ENCODE data around the gene COL25A1.
"Not testable (repeated sequence)": the region's sequence is repeated elsewhere in the genome, so short reads cannot be mapped to it uniquely, and the experiment has no call there.

Gene COL25A1

DNA sequence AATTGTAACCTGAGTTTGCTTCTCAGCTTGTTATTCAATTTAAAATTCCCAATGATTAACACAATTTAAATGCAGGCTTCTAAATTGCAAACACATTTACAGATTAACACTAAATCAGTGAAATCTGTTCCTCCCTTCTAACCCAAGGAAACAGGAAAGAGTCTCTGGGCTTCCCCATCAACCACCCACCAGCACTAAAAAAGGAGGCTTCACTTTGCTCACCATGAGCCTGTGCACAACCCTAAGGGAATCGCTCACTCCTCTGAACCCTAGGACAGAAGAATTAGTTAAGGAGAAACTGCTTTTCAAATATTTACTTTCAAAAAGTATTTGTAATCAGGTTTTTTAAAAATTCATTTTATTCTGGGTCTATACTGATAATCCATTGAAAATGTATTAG, 155.3 kb downstream of the COL25A1 start:
- ChIA-PET POLR2A (no interaction called here), CTCF (no interaction called here)
- no peak for DNase-seq (ENCODE audit: extremely low spot score)
- TF ChIP-seq, protein P1, sequence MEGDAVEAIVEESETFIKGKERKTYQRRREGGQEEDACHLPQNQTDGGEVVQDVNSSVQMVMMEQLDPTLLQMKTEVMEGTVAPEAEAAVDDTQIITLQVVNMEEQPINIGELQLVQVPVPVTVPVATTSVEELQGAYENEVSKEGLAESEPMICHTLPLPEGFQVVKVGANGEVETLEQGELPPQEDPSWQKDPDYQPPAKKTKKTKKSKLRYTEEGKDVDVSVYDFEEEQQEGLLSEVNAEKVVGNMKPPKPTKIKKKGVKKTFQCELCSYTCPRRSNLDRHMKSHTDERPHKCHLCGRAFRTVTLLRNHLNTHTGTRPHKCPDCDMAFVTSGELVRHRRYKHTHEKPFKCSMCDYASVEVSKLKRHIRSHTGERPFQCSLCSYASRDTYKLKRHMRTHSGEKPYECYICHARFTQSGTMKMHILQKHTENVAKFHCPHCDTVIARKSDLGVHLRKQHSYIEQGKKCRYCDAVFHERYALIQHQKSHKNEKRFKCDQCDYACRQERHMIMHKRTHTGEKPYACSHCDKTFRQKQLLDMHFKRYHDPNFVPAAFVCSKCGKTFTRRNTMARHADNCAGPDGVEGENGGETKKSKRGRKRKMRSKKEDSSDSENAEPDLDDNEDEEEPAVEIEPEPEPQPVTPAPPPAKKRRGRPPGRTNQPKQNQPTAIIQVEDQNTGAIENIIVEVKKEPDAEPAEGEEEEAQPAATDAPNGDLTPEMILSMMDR (IDR thresholded peaks at IDR 0.05; ENCODE audit: control extremely low read depth, extremely low read depth, low read depth, missing control alignments), result no peak

- ChIA-PET POLR2A (no interaction called here), CTCF (no interaction called here)
- TF ChIP-seq, protein P1 (IDR thresholded peaks at IDR 0.05; ENCODE audit: control extremely low read depth, extremely low read depth, low read depth, missing control alignments), result no peak
- no peak for DNase-seq (ENCODE audit: extremely low spot score)
These were observed 156.0 kb downstream of the COL25A1 start for GRCh38 chr4:109146499-109146898.

DNA sequence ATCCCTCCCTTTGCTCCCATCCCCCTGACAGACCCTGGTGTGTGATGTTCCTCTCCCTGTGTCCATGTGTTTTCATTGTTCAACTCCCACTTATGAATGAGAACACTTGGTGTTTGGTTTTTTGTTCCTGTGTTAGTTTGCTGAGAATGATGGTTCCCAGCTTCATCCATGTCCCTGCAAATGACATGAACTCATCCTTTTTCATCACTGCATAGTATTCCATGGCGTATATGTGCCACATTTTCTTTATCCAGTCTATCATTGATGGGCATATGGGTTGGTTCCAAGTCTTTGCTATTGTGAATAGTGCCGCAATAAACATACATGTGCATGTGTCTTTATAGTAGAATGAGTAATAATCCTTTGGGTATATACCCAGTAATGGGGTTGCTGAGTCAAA, 164.3 kb downstream of the COL25A1 start:
- POLR2A ChIA-PET; CTCF ChIA-PET; DNase-seq (ENCODE audit: extremely low spot score): not testable (repeated sequence)

DNA sequence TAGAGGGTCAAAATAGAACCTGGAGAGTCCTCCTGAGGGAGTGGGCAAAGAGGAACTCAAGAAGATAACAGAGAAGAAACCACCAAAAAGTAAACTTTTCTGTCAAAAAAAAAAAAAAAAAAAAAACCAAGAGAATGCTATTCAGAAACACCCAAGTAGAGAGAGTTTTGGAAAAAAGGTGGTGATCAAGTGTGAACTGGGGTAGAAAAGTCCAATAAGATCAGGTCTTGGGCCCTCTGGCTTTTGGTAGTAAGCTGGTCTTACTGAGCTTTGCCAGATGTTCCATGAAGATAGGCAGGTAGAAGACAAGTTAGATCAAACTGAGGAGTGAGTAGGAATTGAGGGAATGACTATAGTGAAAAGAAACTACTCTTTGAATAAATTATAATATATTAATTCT, 167.5 kb downstream of the COL25A1 start:
- no peak for DNase-seq (ENCODE audit: extremely low spot score)
- ChIA-PET POLR2A (no interaction called here), CTCF (interaction anchor here (0.9 kb wide), 1 partner anchor 9 kb away, joined by 3 read pairs; no protein-coding TSS in a partner anchor)
- TF ChIP-seq, protein P1 (IDR thresholded peaks at IDR 0.05; ENCODE audit: control extremely low read depth, extremely low read depth, low read depth, missing control alignments), result no peak

DNA sequence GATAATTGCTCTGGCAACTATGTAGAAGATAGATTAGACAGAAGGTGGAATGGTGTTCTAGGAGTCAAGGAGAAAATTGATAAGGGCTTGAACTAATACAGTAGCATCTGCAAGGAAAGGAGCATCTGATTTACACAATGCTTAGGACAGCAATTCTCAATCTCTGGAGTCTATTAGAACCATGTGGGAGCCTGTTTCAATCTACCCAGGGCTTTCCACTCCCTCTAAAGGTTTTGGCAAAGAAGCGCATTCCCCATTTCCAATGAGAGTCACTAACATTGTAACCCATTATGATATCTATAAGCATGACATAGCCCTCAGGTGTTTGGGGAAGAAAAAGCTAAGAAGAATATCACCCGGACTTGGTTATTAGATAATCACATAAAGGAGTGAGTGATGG, 168.2 kb downstream of the COL25A1 start:
- ChIA-PET POLR2A (no interaction called here), CTCF (interaction anchor here (0.9 kb wide), 1 partner anchor 9 kb away, joined by 3 read pairs; no protein-coding TSS in a partner anchor)
- TF ChIP-seq, protein P1 (IDR thresholded peaks at IDR 0.05; ENCODE audit: control extremely low read depth, extremely low read depth, low read depth, missing control alignments), result no peak
- DNase-seq (ENCODE audit: extremely low spot score), result no peak

- CTCF ChIA-PET, result no interaction called here
These were observed 170.9 kb downstream of the COL25A1 start for GRCh38 chr4:109131559-109131958.

GRCh38 chr4:109128589-109128988, 173.9 kb downstream of the COL25A1 start:
- no peak for DNase-seq (ENCODE audit: extremely low spot score)
- ChIA-PET POLR2A (no interaction called here), CTCF (interaction anchor here (1.3 to 1.4 kb wide), 3 partner anchors 9 to 21 kb away, joined by 3 to 4 read pairs (median 4); no protein-coding TSS in a partner anchor)
- TF ChIP-seq, protein P1 (IDR thresholded peaks at IDR 0.05; ENCODE audit: control extremely low read depth, extremely low read depth, low read depth, missing control alignments), result no peak

More at GRCh38 chr4:109131559-109131958, 170.9 kb downstream of the COL25A1 start:
- TF ChIP-seq, protein P1 (IDR thresholded peaks at IDR 0.05; ENCODE audit: control extremely low read depth, extremely low read depth, low read depth, missing control alignments), result no peak
- POLR2A ChIA-PET, result no interaction called here
- no peak for DNase-seq (ENCODE audit: extremely low spot score)
